Measurements from ENCODE around the gene ABCA3.

- TF ChIP-seq CTCF (conservative IDR thresholded peaks at IDR 0.05 in 1 of 2, IDR thresholded peaks at IDR 0.05 in 1 of 2; ENCODE audit: low read depth in 1 of 2, low read length in 2 of 2) (no peak), EZH2 (IDR thresholded peaks at IDR 0.05; ENCODE audit: low read length, missing control alignments) (no peak)
Observed at GRCh38 chr16:2243781-2244180, 96.7 kb downstream of the ABCA3 start.

Measured in fibroblast of lung (primary cell).